ENCODE measurements around the gene KEL.

The KEL gene

GRCh38 chr7:142918901-142919300 is 43.3 kb downstream of the KEL start:
- no peaks in the 10 kb centered on the region for H3K9me3 ChIP-seq (ENCODE audit: control insufficient read depth, insufficient read depth, low read length)
- H3K4me1 ChIP-seq (ENCODE audit: control insufficient read depth, insufficient read depth, low read length): no peaks in the 10 kb centered on the region
- H3K36me3 ChIP-seq (ENCODE audit: control insufficient read depth, insufficient read depth, low read length): no peaks in the 10 kb centered on the region
- no peak overlapping the region for H3K9ac ChIP-seq (ENCODE audit: low read depth, low read length)
- no peaks in the 10 kb centered on the region for H3K27me3 ChIP-seq (ENCODE audit: control insufficient read depth, insufficient read depth, low read length)
- no peak overlapping the region for H3K4me3 ChIP-seq (ENCODE audit: low read depth, low read length)

DNA sequence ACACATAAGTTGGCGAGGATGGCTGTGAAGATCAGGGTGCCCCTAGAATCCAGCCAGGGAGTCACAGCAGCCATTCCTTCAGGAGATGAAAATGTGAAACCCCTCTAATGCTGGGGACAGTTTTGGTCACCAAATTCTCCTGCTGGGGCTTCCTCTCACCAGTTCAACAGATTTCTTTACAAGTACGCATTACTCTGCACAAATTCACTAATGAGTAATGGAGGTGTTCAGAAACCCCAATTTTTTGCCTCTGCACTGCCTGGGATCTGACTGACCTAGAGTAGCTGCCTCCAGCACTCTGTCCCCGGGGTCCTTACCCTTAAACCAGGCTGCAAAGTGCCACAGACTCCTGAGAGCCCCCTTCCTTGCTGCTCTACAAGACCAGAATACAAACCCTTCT is 44.7 kb downstream of the KEL start:
- H3K4me1 ChIP-seq (ENCODE audit: control insufficient read depth, insufficient read depth, low read length): no peaks in the 10 kb centered on the region
- no peaks in the 10 kb centered on the region for H3K9me3 ChIP-seq (ENCODE audit: control insufficient read depth, insufficient read depth, low read length)
- H3K27me3 ChIP-seq (ENCODE audit: control insufficient read depth, insufficient read depth, low read length): no peaks in the 10 kb centered on the region
- no peaks in the 10 kb centered on the region for H3K36me3 ChIP-seq (ENCODE audit: control insufficient read depth, insufficient read depth, low read length)
- no peak overlapping the region for H3K9ac ChIP-seq (ENCODE audit: low read depth, low read length)
- H3K4me3 ChIP-seq (ENCODE audit: low read depth, low read length): no peak overlapping the region

GRCh38 chr7:142916508-142916907 is 45.7 kb downstream of the KEL start:
- H3K4me3 ChIP-seq (ENCODE audit: low read depth, low read length): no peak overlapping the region
- H3K36me3 ChIP-seq (ENCODE audit: control insufficient read depth, insufficient read depth, low read length): no peaks in the 10 kb centered on the region
- H3K4me1 ChIP-seq (ENCODE audit: control insufficient read depth, insufficient read depth, low read length): no peaks in the 10 kb centered on the region
- no peak overlapping the region for H3K9ac ChIP-seq (ENCODE audit: low read depth, low read length)
- H3K27me3 ChIP-seq (ENCODE audit: control insufficient read depth, insufficient read depth, low read length): no peaks in the 10 kb centered on the region
- no peaks in the 10 kb centered on the region for H3K9me3 ChIP-seq (ENCODE audit: control insufficient read depth, insufficient read depth, low read length)

DNA sequence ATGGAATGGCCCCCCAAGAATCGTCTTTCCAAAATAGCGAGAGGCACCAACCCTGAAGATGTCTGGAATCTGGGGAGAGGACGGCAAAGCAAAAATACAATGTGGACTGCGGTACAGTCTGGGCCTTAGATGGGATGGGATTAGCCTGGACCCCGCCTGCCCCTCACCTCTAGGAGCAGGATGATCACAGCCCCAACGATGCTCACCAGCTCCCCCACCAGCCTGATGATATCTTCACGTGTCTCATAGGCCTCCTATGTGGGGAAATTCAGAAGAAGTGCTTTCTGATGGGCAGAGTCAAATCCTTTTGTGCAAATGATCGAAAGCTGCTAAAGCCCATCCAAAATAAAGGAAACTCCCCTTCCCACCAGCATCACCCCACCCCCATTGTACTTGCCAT is 46.8 kb downstream of the KEL start:
- H3K27me3 ChIP-seq (ENCODE audit: control insufficient read depth, insufficient read depth, low read length): no peaks in the 10 kb centered on the region
- H3K36me3 ChIP-seq (ENCODE audit: control insufficient read depth, insufficient read depth, low read length): no peaks in the 10 kb centered on the region
- no peaks in the 10 kb centered on the region for H3K4me1 ChIP-seq (ENCODE audit: control insufficient read depth, insufficient read depth, low read length)
- no peak overlapping the region for H3K9ac ChIP-seq (ENCODE audit: low read depth, low read length)
- H3K4me3 ChIP-seq (ENCODE audit: low read depth, low read length): no peak overlapping the region
- no peaks in the 10 kb centered on the region for H3K9me3 ChIP-seq (ENCODE audit: control insufficient read depth, insufficient read depth, low read length)

DNA sequence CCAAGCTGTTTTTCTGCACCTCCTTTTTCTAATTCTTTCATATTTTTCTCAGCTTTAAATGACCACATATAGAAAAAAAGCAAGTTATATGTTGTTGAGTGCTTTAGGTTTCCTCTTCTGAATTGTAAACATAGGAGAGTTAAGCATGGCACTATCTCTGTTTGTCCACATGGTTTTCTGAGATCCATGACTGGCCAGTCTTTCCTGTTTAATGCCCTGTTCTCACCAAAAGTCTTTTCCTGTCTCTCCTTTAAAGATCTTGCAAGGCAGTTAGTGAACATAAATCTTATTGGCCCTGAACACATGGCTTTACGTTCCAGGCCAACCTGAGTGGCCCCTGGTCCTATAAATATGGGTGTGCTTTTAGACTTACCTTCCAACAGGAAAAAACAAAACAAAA is 48.0 kb downstream of the KEL start:
- H3K36me3 ChIP-seq (ENCODE audit: control insufficient read depth, insufficient read depth, low read length): no peaks in the 10 kb centered on the region
- H3K27me3 ChIP-seq (ENCODE audit: control insufficient read depth, insufficient read depth, low read length): no peaks in the 10 kb centered on the region
- H3K4me3 ChIP-seq (ENCODE audit: low read depth, low read length): no peak overlapping the region
- no peaks in the 10 kb centered on the region for H3K9me3 ChIP-seq (ENCODE audit: control insufficient read depth, insufficient read depth, low read length)
- H3K4me1 ChIP-seq (ENCODE audit: control insufficient read depth, insufficient read depth, low read length): no peaks in the 10 kb centered on the region
- no peak overlapping the region for H3K9ac ChIP-seq (ENCODE audit: low read depth, low read length)

- no peaks in the 10 kb centered on the region for H3K27me3 ChIP-seq (ENCODE audit: control insufficient read depth, insufficient read depth, low read length)
- H3K4me3 ChIP-seq (ENCODE audit: low read depth, low read length): no peak overlapping the region
- H3K9me3 ChIP-seq (ENCODE audit: control insufficient read depth, insufficient read depth, low read length): no peaks in the 10 kb centered on the region
- H3K4me1 ChIP-seq (ENCODE audit: control insufficient read depth, insufficient read depth, low read length): no peaks in the 10 kb centered on the region
- no peak overlapping the region for H3K9ac ChIP-seq (ENCODE audit: low read depth, low read length)
- H3K36me3 ChIP-seq (ENCODE audit: control insufficient read depth, insufficient read depth, low read length): no peaks in the 10 kb centered on the region
These were observed 48.6 kb downstream of the KEL start for GRCh38 chr7:142913566-142913965.

DNA sequence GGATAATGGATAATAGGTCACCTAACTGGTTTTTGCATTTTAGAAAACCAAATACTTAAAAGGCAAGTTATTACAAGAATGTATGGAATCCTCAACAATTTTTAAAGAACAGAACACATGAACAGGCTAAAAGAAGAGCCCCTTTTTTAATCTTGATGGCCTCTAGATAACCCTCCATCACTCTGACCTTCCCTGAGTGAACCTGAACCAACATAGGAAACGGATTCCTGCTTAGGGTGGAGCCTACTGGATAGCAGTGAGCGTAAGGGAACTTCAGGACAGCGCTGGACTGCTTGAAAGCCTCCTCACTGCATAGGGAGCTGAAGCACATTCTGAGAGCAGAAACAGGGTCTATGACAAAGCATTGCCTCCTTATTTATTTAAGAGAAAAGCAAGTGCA is 49.1 kb downstream of the KEL start:
- Histone ChIP-seq H3K4me1 (ENCODE audit: control insufficient read depth, insufficient read depth, low read length) (no peaks in the 10 kb centered on the region), H3K9me3 (ENCODE audit: control insufficient read depth, insufficient read depth, low read length) (no peaks in the 10 kb centered on the region), H3K4me3 (ENCODE audit: low read depth, low read length) (no peak overlapping the region), H3K36me3 (ENCODE audit: control insufficient read depth, insufficient read depth, low read length) (no peaks in the 10 kb centered on the region), H3K27me3 (ENCODE audit: control insufficient read depth, insufficient read depth, low read length) (no peaks in the 10 kb centered on the region), H3K9ac (ENCODE audit: low read depth, low read length) (no peak overlapping the region)

DNA sequence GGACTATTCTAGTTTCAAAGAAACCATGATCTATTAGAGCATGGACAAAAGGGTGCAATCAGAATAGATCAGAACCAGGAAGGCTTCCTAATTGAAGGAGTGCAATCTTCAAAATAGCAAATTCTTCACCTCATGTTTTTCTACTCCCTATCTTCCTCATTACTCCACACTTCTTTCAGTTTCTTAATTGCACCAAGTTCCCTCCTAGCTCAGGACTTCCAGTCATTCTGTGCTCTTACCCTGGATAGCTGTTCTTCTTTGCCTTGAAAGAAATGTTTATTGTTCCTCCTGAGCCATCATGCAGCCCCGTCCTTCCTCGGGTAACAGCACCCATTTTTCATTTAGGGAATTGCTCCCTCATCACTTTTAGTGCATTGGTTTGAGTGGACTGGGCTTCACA is 51.7 kb downstream of the KEL start:
- H3K36me3 ChIP-seq (ENCODE audit: control insufficient read depth, insufficient read depth, low read length): no peaks in the 10 kb centered on the region
- no peaks in the 10 kb centered on the region for H3K9me3 ChIP-seq (ENCODE audit: control insufficient read depth, insufficient read depth, low read length)
- H3K4me1 ChIP-seq (ENCODE audit: control insufficient read depth, insufficient read depth, low read length): no peaks in the 10 kb centered on the region
- H3K27me3 ChIP-seq (ENCODE audit: control insufficient read depth, insufficient read depth, low read length): no peaks in the 10 kb centered on the region
- no peak overlapping the region for H3K9ac ChIP-seq (ENCODE audit: low read depth, low read length)
- H3K4me3 ChIP-seq (ENCODE audit: low read depth, low read length): no peak overlapping the region

- H3K27me3 ChIP-seq (ENCODE audit: control insufficient read depth, insufficient read depth, low read length): no peaks in the 10 kb centered on the region
- no peak overlapping the region for H3K4me3 ChIP-seq (ENCODE audit: low read depth, low read length)
- peaks cover 2% of the 10 kb centered on the region for H3K9me3 ChIP-seq (ENCODE audit: control insufficient read depth, insufficient read depth, low read length)
- H3K9ac ChIP-seq (ENCODE audit: low read depth, low read length): no peak overlapping the region
- no peaks in the 10 kb centered on the region for H3K36me3 ChIP-seq (ENCODE audit: control insufficient read depth, insufficient read depth, low read length)
- H3K4me1 ChIP-seq (ENCODE audit: control insufficient read depth, insufficient read depth, low read length): no peaks in the 10 kb centered on the region
These were observed 52.1 kb downstream of the KEL start for GRCh38 chr7:142910031-142910433.

DNA sequence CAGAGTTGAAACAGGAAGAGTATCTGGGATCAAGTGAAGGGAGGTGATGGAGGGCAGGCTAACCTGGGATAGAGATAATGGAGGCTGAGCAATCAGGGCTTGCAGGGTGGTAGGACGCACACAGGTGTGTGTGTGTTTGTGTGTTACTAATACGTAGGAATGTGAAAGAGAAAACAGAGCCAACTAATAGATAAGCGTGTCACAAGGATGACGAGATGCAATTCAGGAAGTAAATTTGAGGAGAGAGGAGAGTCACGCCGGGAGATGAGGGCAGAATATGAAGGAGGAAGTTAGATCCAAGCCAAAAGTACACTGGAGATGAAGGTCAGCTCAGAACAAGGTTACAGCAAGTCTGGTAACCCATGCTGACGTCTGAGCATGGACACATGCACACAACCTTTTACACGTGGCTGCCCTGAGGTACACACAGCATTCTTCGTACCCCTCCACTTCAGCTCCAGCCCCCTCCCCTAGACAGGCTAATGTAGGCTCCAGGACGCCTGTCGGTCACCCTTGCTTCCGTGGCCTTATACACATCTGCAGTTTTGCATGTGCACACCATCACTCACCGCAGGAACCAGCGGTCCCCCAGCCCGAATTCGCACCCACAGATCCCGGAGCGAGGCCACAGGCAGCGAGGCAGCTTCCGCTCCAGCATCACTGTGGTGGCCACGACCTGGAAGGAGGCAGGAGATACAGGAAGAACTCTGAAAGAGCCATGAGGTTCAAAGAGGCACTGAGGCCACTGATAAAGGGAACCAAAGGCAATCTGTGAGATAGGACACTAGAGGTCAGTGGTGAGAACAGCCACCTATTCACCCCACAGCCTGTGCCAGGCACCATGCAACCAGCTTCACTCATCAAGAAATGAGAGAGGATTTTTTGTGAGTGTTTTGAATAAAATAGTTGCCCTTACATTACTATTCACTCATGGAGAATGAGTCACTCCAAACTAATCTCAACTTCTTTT is 53.0 kb downstream of the KEL start:
- peaks cover 2% of the 10 kb centered on the region for H3K9me3 ChIP-seq (ENCODE audit: control insufficient read depth, insufficient read depth, low read length)

DNA sequence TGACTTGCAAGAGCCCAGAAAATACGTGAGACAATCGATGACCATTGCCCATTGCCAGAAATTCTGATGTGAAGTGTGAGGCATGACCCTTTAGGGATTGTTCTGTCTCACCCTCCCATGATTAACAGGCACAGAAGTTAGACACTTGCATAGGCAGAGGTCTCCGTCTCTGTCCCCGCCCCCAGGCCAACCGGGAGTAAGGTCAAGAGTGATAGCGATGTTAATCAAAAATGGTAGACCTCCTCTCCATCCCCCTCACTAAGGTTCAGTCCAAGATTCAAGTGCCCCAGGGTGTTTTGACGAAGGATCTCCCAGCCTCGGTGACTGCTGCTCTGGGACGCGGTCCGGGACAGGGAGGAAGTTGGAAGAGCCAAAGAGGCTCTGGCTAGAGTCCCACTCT is 53.9 kb downstream of the KEL start:
- Histone ChIP-seq H3K9ac (ENCODE audit: low read depth, low read length) (no peak overlapping the region), H3K9me3 (ENCODE audit: control insufficient read depth, insufficient read depth, low read length) (peaks cover 2% of the 10 kb centered on the region), H3K4me3 (ENCODE audit: low read depth, low read length) (no peak overlapping the region), H3K36me3 (ENCODE audit: control insufficient read depth, insufficient read depth, low read length) (no peaks in the 10 kb centered on the region), H3K4me1 (ENCODE audit: control insufficient read depth, insufficient read depth, low read length) (no peaks in the 10 kb centered on the region), H3K27me3 (ENCODE audit: control insufficient read depth, insufficient read depth, low read length) (no peaks in the 10 kb centered on the region)

More for the DNA sequence above, 53.0 kb downstream of the KEL start:
- H3K27me3 ChIP-seq (ENCODE audit: control insufficient read depth, insufficient read depth, low read length): no peaks in the 10 kb centered on the region
- no peaks in the 10 kb centered on the region for H3K36me3 ChIP-seq (ENCODE audit: control insufficient read depth, insufficient read depth, low read length)
- H3K9ac ChIP-seq (ENCODE audit: low read depth, low read length): no peak overlapping the region
- H3K4me1 ChIP-seq (ENCODE audit: control insufficient read depth, insufficient read depth, low read length): no peaks in the 10 kb centered on the region
- H3K4me3 ChIP-seq (ENCODE audit: low read depth, low read length): no peak overlapping the region

- H3K4me3 ChIP-seq (ENCODE audit: low read depth, low read length): no peak overlapping the region
- H3K9ac ChIP-seq (ENCODE audit: low read depth, low read length): no peak overlapping the region
- peaks cover 5% of the 10 kb centered on the region for H3K9me3 ChIP-seq (ENCODE audit: control insufficient read depth, insufficient read depth, low read length)
- no peaks in the 10 kb centered on the region for H3K27me3 ChIP-seq (ENCODE audit: control insufficient read depth, insufficient read depth, low read length)
- H3K36me3 ChIP-seq (ENCODE audit: control insufficient read depth, insufficient read depth, low read length): no peaks in the 10 kb centered on the region
- no peaks in the 10 kb centered on the region for H3K4me1 ChIP-seq (ENCODE audit: control insufficient read depth, insufficient read depth, low read length)
These were observed 55.5 kb downstream of the KEL start for GRCh38 chr7:142906643-142907042.
